GM10266 (cell line): Measurements from ENCODE around the gene GEN1.
A peak's percentile ranks its signal among the peaks of the same experiment; 100 is the strongest.

ENCODE experiments used
- DNase-seq: peaks from one replicate; pipeline ENCODE4 v3.0.0; 2012; ENCODE audit errors: extremely low spot score
- CTCF ChIP-seq: IDR thresholded peaks from 2 replicates; pipeline ENCODE4 v1.5.1; 2012; ENCODE audit warnings: mild to moderate bottlenecking, low read depth; ENCODE audit not compliant: control insufficient read depth, insufficient read depth; ENCODE audit errors: missing control alignments

GEN1 gene

GRCh38 chr2:17814601-17815000 lies 60.7 kb downstream of the GEN1 start:
- no peak for TF ChIP-seq CTCF
- no peak for DNase-seq

GRCh38 chr2:17815468-17816184 lies 61.7 kb downstream of the GEN1 start:
- DNase-seq: peak; percentile 26
- TF ChIP-seq CTCF: no peak

GRCh38 chr2:17816396-17817245 lies 62.7 kb downstream of the GEN1 start, which contains the start of gene MSGN1:
Gene MSGN1, plus strand, starts transcription at chr2:17816460. Its CDS starts 59 bp downstream, at chr2:17816519.
- no peak for DNase-seq
- no peak for TF ChIP-seq CTCF

- no peak for TF ChIP-seq CTCF
- no peak for DNase-seq
Measured at GRCh38 chr2:17818235-17818815, 64.4 kb downstream of the GEN1 start.

GRCh38 chr2:17821080-17821479 lies 67.1 kb downstream of the GEN1 start:
- DNase-seq: no peak
- no peak for TF ChIP-seq CTCF

- DNase-seq: no peak
- no peak for TF ChIP-seq CTCF
Measured at GRCh38 chr2:17821535-17822444, 67.9 kb downstream of the GEN1 start.
